Measurements from ENCODE around the gene KIR3DL1.
"Not testable (repeated sequence)": the region's sequence is repeated elsewhere in the genome, so short reads cannot be mapped to it uniquely, and the experiment has no call there.

KIR3DL1 gene

DNA sequence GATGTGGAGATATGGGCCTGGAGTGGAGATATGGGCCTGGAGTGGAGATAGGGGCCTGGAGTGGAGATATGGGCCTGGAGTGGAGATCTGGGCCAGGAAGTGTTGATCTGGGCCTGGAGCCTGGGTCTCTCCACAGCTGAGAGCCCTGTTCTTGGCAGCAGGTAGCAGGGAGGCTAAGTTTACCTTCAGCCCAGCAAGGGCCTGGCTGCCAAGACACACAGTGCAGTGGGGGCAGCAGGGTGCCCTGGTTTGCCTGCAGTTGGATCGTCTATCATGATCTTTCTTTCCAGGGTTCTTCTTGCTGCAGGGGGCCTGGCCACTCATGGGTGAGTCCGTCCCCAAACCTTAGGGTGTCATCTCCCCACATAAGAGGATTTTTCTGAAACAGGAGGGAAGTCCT, 34.7 kb downstream of the KIR3DL1 start:
- H3K4me3 ChIP-seq (ENCODE audit: low read length) = no peak overlapping the region
- TF ChIP-seq ZNF274 (IDR thresholded peaks at IDR 0.05; ENCODE audit: low read depth, low read length) = no peak

DNA sequence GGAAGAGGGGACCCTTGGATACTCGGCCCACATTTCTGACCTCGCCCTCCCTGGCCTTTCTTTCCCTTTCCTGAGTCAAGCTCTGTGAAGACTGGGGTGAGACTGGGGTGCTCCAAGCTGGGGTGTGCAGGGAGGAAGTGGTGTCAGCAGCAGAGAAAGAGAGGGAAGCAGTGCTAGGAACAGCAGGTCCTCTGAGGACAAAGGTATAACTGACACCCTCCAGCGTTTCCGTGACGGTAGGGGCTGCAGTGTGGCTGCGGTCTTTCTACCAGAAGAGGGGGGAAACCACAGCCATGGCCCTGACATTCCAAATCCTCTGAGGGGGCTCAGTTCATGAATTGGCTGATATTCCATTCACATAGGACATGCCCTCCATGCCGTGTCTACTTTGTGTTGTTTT, 35.1 kb downstream of the KIR3DL1 start:
- no peak for TF ChIP-seq ZNF274 (IDR thresholded peaks at IDR 0.05; ENCODE audit: low read depth, low read length)
- H3K4me3 ChIP-seq (ENCODE audit: low read length) = no peak overlapping the region

DNA sequence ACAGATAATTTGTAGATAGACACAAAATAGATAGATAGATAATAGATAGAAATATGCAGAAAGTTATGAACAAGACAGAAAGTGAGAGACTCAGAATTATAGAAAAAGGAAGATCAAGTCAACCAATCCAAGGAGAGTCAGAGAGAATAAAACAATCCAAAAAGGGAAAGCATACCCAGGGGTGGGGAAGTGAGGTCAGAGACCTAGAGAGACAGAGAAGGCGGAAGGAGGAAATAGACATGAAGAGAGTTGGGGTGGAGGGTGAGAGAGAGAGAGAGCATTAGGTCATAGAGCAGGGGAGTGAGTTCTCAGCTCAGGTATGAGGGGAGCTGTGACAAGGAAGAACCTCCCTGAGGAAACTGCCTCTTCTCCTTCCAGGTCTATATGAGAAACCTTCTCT, 39.0 kb downstream of the KIR3DL1 start:
- H3K4me3 ChIP-seq (ENCODE audit: low read length) = not testable (repeated sequence)

DNA sequence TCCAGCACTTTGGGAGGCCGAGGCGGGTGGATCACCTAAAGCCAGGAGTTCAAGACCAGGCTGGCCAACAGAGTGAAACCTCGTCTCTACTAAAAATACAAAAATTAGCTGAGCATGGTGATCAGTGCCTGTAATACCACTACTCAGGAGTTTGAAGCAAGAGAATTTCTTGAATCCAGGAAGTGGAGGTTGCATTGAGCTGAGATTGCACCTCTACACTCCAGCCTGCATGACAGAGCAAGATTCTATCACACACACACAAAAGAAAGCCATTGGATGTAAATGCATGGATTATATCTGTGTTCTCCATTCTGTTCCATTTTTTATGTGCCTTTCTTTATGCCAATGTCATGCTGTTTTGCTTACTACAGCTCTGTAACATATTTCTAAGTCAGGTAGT, 42.2 kb downstream of the KIR3DL1 start:
- H3K4me3 ChIP-seq (ENCODE audit: low read length) = not testable (repeated sequence)

DNA sequence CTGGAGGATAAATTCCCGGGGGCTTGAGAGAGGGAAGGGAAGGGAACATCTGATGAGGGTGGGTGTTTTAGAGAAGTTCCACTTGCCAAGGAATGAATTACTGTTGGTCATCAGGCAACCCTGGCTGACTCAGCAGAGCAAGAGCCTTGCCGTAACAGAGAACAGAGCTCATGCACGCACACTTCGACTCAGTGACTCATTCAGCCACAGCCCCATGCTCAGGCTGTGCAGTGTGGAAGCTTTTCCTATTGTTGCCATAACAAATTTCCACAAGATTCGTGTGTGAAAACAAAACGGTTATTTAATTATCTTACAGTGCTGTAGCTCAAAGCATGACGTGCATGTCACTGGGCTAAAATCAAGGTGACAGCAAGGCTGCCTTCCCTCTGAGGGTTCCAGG, 43.2 kb downstream of the KIR3DL1 start:
- not testable (repeated sequence) for H3K4me3 ChIP-seq (ENCODE audit: low read length)

DNA sequence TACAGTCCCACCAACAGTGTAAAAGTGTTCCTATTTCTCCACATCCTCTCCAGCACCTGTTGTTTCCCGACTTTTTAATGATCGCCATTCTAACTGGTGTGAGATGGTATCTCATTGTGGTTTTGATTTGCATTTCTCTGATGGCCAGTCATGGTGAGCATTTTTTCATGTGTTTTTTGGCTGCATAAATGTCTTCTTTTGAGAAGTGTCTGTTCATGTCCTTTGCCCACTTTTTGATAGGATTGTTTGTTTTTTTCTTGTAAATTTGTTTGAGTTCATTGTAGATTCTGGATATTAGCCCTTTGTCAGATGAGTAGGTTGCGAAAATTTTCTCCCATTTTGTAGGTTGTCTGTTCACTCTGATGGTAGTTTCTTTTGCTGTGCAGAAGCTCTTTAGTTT, 47.2 kb downstream of the KIR3DL1 start:
- H3K4me3 ChIP-seq (ENCODE audit: low read length) = not testable (repeated sequence)

DNA sequence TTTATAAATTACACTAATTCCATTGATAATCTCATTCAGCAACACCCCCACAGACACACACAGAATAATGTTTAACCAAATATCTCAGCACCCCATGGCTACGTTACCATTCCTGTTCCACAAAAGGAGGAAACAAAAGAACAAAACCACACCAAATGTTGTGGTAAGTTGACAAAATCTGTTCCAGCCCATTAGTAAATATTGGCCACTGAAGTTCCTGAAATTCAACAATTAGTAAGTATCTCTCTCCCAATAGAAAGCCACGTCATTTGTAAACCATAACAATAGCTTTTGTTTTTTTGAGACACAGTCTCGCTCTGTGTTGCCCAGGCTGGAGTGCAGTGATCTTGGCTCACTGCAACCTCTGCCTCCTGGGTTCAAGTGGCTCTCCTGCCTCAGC, 55.4 kb downstream of the KIR3DL1 start:
- TF ChIP-seq ZNF274 (IDR thresholded peaks at IDR 0.05; ENCODE audit: low read depth, low read length) = no peak
- no peak overlapping the region for H3K4me3 ChIP-seq (ENCODE audit: low read length)

DNA sequence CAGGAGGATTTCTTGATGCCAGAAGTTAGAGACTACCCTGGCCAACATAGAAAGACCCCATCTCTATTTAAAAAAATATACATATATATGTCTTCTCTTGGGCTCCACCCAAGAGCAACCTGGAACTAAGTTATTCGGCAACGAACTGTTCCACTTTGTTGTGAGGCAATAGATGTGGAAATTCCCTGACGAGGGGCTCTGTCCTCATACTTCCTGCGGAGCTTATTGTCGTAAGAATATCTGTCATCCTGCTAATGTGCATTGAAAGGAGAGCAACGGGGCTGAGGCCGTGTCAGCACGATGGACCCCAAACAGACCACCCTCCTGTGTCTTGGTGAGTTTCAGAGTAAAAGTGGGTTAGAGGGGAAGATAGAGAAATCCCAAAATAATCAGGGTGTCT, 57.7 kb downstream of the KIR3DL1 start, which contains the start of gene FCAR:
Gene FCAR, plus strand, starts transcription at position 246 of the 400 bp plus-strand sequence. Its CDS starts 55 bp downstream, at position 301.
- TF ChIP-seq ZNF274 (IDR thresholded peaks at IDR 0.05; ENCODE audit: low read depth, low read length) = no peak
- H3K4me3 ChIP-seq (ENCODE audit: low read length) = no peak within 1 kb of the TSS

DNA sequence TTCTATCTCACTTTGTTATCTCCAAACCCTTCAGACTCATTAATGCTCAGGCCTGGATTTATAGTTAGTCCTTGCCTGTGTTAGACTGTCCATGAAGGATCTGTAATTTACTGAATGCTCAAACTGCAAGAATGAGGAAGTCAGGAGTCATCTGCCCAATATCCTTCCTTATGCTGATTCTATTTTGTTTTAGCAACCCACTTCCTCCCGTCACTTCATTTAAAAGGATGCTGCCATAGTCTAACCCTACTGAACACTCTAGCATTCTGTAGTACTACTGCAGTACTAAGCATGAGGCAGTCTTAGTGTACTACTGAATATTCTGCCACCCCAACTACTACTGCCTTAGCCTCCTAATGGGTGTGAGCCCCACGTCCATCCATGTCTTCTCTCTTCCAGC, 59.2 kb downstream of the KIR3DL1 start:
- no peak for TF ChIP-seq ZNF274 (IDR thresholded peaks at IDR 0.05; ENCODE audit: low read depth, low read length)
- H3K4me3 ChIP-seq (ENCODE audit: low read length) = no peak overlapping the region

DNA sequence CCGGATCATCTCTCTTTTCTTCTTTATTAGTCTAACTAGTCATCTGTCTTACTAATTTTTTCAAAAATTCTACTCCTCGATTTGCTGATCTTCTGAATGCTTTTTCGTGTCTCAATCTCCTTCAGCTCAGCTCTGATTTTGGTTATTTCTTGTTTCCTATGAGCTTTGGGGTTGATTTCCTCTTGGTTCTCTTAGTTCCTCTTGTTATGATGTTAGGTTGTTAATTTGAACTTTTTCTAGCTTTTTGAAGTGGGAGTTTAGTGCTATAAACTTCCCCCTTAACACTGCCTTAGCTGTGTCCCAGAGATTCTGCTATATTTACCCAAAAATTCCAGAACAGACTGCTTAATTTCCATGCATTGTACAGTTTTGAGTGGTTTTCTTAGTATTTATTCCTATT, 61.2 kb downstream of the KIR3DL1 start:
- H3K4me3 ChIP-seq (ENCODE audit: low read length) = no peak overlapping the region
- TF ChIP-seq ZNF274 (IDR thresholded peaks at IDR 0.05; ENCODE audit: low read depth, low read length) = no peak
